Measurements from ENCODE around the gene LEAP2. TPM values are rescaled to one million over a fixed set of nuclear protein-coding genes. Genes with fewer than 3 reads are reported as not detected.
"Not testable (repeated sequence)": the region's sequence is repeated elsewhere in the genome, so short reads cannot be mapped to it uniquely, and the experiment has no call there.

LEAP2 gene
- polyA plus RNA-seq, 1 donor from 2014 or later, result 1.6 TPM

- Histone ChIP-seq H3K36me3 (ENCODE audit: insufficient read depth, low read length) (no peaks in the 10 kb centered on the region), H3K79me2 (replicated peaks; ENCODE audit: insufficient read depth, low read length) (no peaks in the 10 kb centered on the region), H3K4me2 (ENCODE audit: low read length) (no peak overlapping the region), H3K27me3 (ENCODE audit: insufficient read depth, low read depth, low read length) (no peaks in the 10 kb centered on the region), H2AFZ (ENCODE audit: low read depth, low read length) (no peak overlapping the region), H3K4me3 (ENCODE audit: low read length) (no peak overlapping the region), H3K9me2 (ENCODE audit: insufficient read depth, low read length) (no peaks in the 10 kb centered on the region), H3K9ac (ENCODE audit: low read length) (no peak overlapping the region), H4K20me1 (ENCODE audit: insufficient read depth) (no peaks in the 10 kb centered on the region), H3K27ac (ENCODE audit: low read length) (no peak overlapping the region), H3F3A (ENCODE audit: insufficient read depth, low read length, poor library complexity, severe bottlenecking) (no peaks in the 10 kb centered on the region), H3K9me3 (ENCODE audit: low read length) (no peaks in the 10 kb centered on the region)
- TF ChIP-seq REST (IDR thresholded peaks at IDR 0.05; ENCODE audit: borderline replicate concordance) (no peak), EP300 (conservative IDR thresholded peaks at IDR 0.05; ENCODE audit: poor library complexity, severe bottlenecking) (no peak), TAF1 (IDR thresholded peaks at IDR 0.05; ENCODE audit: low read depth) (no peak), POLR2AphosphoS5 (IDR thresholded peaks at IDR 0.05) (no peak), EZH2 (IDR thresholded peaks at IDR 0.05; ENCODE audit: borderline replicate concordance, insufficient read depth, low read length, poor library complexity, severe bottlenecking) (no peak), SMC3 (conservative IDR thresholded peaks at IDR 0.05; ENCODE audit: poor library complexity) (no peak)
Measured at GRCh38 chr5:132853790-132854189, 19.7 kb upstream of the LEAP2 start.

GRCh38 chr5:132854301-132854700 lies 19.2 kb upstream of the LEAP2 start:
- TF ChIP-seq SMC3 (conservative IDR thresholded peaks at IDR 0.05; ENCODE audit: poor library complexity) (no peak), RAD21 (conservative IDR thresholded peaks at IDR 0.05) (no peak), POLR2AphosphoS5 (IDR thresholded peaks at IDR 0.05) (no peak), EP300 (conservative IDR thresholded peaks at IDR 0.05; ENCODE audit: poor library complexity, severe bottlenecking) (no peak), MXI1 (conservative IDR thresholded peaks at IDR 0.05; ENCODE audit: poor library complexity, severe bottlenecking) (no peak), CTCF (IDR thresholded peaks at IDR 0.05; ENCODE audit: poor library complexity, severe bottlenecking) (no peak), REST (IDR thresholded peaks at IDR 0.05; ENCODE audit: borderline replicate concordance) (no peak), TAF1 (IDR thresholded peaks at IDR 0.05; ENCODE audit: low read depth) (no peak), EZH2 (IDR thresholded peaks at IDR 0.05; ENCODE audit: borderline replicate concordance, insufficient read depth, low read length, poor library complexity, severe bottlenecking) (no peak)
- no peaks in the 10 kb centered on the region for H3K36me3 ChIP-seq (ENCODE audit: insufficient read depth, low read length)
- no peaks in the 10 kb centered on the region for H3F3A ChIP-seq (ENCODE audit: insufficient read depth, low read length, poor library complexity, severe bottlenecking)
- no peaks in the 10 kb centered on the region for H3K9me3 ChIP-seq (ENCODE audit: low read length)
- H3K9ac ChIP-seq (ENCODE audit: low read length), result no peak overlapping the region
- no peak overlapping the region for H2AFZ ChIP-seq (ENCODE audit: low read depth, low read length)
- no peak overlapping the region for H3K4me3 ChIP-seq (ENCODE audit: low read length)
- H3K27me3 ChIP-seq (ENCODE audit: insufficient read depth, low read depth, low read length), result no peaks in the 10 kb centered on the region
- H4K20me1 ChIP-seq (ENCODE audit: insufficient read depth), result no peaks in the 10 kb centered on the region
- no peak overlapping the region for H3K4me2 ChIP-seq (ENCODE audit: low read length)
- no peak overlapping the region for H3K27ac ChIP-seq (ENCODE audit: low read length)
- H3K9me2 ChIP-seq (ENCODE audit: insufficient read depth, low read length), result no peaks in the 10 kb centered on the region
- no peaks in the 10 kb centered on the region for H3K79me2 ChIP-seq (replicated peaks; ENCODE audit: insufficient read depth, low read length)

GRCh38 chr5:132854992-132855391 lies 18.5 kb upstream of the LEAP2 start:
- not testable (repeated sequence) for H2AFZ ChIP-seq (ENCODE audit: low read depth, low read length); H3F3A ChIP-seq (ENCODE audit: insufficient read depth, low read length, poor library complexity, severe bottlenecking); H3K27ac ChIP-seq (ENCODE audit: low read length); H4K20me1 ChIP-seq (ENCODE audit: insufficient read depth); H3K4me3 ChIP-seq (ENCODE audit: low read length); H3K79me2 ChIP-seq (replicated peaks; ENCODE audit: insufficient read depth, low read length); H3K4me2 ChIP-seq (ENCODE audit: low read length); H3K9me3 ChIP-seq (ENCODE audit: low read length); H3K9me2 ChIP-seq (ENCODE audit: insufficient read depth, low read length); H3K27me3 ChIP-seq (ENCODE audit: insufficient read depth, low read depth, low read length); H3K9ac ChIP-seq (ENCODE audit: low read length); H3K36me3 ChIP-seq (ENCODE audit: insufficient read depth, low read length)
